NCI-H1436 treated with DMSO at 0.1 percent for 48 hours (cell line): ENCODE data around the gene FCN3.
"Not testable (repeated sequence)": the region's sequence is repeated elsewhere in the genome, so short reads cannot be mapped to it uniquely, and the experiment has no call there.

Experiments used
- DNase-seq: peaks from one replicate; lab custom pipeline; 2025; lab: John Stamatoyannopoulos, UW

Gene FCN3

DNA sequence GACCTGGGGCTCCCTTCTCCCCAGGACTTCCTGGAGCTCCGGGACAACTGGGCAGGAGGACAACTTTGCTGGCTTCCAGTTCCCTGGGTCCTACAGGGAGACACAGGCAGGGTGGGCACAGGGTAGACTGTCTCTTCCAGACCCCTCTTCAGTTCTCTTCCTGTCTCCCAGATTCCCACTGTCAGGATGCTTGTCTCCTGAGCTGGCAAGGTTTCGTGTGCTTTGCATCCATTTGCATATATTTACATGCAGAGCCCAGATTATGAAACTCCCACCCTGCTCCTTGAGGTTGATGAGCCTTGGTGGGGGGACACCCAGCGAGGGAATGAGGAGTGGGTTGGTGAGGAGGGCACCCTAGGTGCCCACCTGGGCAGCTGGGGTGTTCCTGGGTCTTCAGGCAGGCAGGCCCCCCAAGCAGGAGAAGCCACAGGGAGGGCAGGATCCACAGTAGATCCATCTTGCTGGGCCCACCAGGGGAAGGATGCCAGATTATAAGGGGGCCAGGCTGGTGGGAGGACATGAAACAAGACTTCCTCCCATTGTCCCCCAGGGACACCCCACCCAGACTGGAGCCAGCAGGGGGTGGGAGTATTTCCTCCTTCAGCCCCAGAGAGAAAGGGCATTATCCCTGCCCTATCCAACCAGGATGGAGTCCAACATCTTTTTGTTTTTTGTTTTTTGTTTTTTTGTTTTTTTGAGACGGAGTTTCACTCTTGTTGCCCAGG lies at the start of gene FCN3:
Gene FCN3, minus strand, starts transcription at position 463 of the 725 bp plus-strand sequence. Its CDS starts 6 bp downstream, at position 457.
- no peak for DNase-seq

DNA sequence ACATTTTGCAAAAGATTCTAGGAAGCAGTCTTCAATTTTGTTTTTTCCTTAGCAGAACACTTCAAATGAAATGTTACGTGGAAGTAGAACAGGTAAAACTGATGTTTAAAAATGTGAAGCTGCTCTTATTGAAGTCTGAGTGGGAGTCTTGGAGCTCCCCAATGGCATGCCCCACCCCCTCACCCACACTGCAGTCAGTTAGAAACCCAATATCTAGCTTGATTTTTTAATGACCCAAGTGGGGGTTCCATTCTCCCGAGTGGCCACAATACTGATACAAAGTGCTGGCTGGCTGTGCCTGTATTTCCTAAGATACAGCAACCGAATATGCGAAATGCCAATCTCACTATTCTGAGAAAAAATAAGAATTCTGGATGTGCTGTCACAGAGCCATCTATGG lies 49.1 kb upstream of the FCN3 start:
- no peak for DNase-seq

DNA sequence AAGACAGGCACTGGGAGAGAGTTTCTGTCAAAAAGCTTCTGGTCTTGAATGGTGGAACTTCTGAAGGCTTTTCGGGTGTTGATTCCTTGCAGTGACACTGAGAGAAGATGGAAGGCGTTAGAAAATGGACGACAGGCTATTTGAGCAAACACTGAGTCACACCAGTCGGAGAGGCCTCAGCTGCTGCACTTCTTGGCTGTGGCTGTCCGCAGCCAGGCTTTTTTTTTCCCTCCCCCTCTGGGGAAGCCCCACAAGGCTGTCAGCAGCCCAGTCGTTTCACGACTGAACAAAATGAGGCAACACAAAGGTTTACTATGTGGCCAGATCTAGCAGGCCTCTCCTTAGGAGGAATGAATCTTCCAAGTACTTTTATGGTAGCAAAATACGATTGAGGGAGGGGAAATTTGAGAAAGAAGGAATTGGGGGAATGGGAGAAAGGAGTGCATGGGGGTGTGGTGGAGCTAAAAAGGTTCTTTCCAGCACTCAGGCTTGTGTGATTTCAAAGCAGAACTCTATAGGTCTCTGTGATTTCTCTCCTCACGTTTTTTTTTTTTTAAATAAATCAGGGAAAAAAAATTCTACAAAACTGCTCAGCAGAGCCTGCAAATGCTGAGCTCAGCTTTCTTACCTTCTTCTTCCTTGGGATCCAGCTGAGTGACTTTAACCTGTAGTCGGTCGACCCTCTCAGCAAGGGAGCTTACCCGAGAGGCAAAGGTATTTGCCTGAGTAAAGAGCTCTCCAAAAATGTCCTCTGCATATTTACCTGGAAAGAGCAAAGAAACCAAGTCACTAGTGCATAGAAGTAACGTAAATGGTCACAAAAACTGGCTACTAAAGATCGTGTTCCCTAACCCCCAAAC lies 43.9 kb upstream of the FCN3 start:
- DNase-seq, result no peak

DNA sequence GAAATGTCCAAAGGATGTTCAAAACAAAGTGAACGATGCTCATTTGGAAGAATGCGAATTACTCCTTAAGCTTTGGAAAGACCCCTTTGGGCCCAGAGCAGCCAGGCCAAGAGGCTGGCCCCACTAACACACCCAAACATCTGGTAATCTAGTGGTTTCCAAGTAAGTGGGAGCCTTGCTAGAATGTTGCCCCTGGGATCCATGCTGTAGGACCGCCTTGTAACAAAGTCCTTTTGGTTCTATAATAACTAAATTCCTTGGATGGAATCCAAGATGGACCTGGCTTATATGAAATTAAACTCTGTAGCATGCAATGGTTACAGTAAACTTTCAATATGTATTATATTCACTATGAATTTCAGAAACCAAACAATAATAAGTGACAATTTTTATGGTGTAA lies 43.1 kb upstream of the FCN3 start:
- DNase-seq, result no peak

DNA sequence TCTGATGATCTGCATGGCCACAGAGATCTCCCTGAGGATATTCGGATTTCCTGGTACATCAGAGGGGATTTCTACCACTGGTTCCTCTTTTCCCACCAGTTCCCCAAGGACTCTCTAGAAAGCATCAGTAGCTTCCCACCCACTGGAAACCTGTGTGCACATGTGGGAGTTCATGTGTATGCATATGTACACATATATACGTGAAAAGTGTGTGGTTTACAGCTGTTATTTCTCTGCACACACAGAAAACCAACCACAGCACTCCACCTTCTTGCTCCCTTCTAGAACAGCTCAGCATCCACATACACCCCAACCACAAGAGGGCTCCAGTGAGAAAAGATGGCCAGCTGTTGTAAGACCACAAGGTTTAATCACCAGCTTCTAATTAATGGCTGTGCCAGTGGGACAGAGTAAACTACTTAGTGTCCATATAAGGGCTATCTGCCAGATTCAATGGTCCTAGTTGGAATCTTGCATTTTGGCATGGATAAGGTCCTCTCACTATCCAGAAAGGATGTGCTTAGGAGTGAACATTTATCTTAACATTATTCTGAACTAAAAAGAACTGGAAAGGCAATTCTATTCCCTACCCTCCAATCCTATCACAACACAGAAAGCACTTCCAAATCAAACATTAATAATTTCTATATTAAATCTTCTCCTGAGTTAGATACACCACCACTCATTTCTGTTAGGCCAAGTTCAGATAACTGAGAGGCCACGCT lies 41.9 kb upstream of the FCN3 start:
- DNase-seq, result no peak

DNA sequence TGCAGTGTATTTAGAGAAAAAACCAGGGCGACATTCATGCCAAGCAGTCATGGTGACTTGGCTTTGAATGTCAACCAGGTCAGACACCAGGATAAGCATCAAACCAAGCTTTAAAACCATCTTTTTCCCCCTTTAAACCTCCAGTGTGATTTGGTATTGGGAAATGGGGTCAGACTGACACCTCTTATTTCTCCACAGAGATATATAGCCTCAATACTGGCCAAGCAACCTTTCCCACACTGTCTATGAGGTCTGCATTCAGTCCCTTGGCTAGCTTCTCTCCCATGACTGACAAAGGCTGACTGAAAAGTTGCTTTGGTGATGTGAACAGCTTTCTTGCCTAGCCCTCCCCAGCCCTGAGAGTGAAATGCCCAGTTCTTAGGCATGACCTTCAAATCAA lies 39.5 kb upstream of the FCN3 start:
- no peak for DNase-seq

DNA sequence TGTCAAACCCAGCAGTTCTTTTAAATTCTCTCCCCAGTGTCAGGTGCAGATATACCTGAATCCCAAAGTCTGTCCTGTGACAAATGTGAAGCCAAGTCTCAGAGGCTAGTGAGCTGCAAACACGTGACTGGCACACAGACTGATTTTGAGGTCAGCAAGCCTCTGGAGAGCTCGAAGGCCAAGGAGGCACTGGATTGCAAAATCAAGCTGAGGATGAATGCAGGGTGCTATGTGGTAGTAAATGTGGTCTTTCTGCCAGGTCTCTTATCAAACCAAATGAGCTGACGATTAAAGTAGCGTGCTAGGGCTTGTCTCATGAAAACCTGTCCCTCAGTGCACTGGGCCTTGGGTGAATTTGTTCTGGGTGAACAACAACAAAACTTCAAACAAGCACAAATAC lies 38.4 kb upstream of the FCN3 start:
- no peak for DNase-seq

DNA sequence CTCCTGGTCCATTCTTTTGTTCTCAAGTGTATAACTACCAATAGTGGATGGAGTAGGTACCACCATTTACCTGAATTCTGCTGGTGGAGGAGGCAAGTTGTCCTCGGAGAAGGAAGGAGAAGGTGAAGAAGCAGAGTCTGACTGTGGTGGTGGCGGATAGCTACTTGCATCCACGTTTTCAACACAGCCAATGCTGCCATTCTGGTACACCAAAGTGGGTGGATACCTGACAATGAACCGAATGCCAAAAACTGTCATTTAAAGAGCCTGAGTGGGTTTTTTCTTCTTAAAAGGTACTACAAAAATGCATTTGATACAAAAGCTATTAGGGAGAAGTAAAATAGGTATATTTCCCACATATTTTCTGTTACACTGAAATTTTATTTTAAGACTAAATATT lies 37.9 kb upstream of the FCN3 start:
- DNase-seq, result no peak

DNA sequence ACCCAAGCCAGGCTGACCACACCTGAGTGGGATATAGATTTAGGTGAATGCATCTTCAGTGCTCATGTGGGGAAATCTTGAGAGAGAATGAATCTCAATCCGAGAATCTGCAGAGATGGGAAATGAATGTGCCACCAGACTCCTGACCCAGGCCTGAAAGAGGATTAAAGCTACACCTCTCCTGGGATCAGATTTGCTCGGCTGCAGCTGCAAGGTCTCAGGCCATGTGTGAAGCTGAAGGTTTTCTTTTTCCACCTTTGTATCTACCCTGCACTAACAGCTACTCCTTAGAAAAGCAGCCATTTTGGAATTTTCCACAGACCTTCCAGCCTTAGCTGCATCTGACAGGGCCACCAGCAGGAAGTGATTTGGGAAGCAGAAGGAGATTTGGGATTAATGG lies 36.1 kb upstream of the FCN3 start:
- DNase-seq, result no peak

DNA sequence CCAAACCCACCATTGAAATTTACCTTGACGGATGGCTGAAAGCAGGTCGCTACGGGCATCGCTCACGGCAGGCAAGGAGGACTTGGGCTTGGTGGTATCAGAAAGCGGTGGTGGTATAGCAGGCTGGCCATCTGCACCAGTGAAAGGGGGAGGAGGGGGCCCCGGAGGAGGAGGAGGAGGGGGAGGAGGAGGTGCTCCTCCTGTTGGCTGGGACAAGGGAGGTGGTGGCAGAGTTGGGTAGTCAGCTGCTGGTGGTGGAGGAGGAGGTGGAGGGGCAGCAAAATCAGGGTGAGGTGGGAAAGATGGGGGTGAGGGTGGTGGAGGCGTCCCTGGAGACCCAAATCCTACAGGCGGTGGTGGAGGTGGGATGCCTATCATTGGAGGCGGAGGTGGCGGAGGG lies 35.0 kb upstream of the FCN3 start:
- no peak for DNase-seq

DNA sequence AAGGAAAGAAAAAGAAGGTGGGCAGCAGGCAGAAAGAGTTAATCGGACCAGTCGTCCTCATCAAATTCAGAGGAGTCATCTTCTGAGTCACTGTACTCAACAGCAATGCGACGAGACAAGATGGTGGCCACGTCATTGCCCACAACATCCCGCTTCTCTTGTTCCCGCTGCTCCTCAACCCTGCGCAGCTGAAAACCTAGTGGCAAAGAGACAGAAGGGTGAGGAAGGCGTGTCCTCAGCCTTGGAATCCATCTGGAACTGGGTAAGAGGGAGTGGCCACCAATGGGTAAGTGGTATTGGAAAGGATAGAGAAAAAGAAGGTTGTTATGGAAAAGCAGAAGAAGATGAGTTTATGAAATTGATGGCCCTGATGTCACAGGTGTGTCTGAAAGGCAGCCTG lies 33.5 kb upstream of the FCN3 start:
- DNase-seq, result no peak

DNA sequence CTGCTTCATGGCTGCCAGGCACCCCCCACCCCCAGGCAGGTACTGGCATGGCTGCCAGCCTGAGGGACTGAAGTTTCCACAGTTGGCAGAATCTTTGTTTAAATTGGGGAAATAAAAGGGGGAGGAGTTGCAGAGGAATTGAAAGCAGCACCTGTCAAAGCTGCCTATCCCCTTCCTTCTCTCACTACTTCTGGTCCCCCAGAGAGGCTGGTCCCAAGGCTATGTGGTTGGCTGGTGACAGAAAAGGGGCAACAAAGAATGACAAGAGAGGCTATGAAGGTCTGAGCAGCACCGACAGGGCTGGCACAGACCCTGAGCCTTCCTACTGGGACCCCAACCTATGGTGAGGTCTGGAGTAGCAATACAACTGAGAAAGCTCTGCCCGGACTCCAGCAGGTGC lies 32.2 kb upstream of the FCN3 start:
- DNase-seq, result not testable (repeated sequence)

DNA sequence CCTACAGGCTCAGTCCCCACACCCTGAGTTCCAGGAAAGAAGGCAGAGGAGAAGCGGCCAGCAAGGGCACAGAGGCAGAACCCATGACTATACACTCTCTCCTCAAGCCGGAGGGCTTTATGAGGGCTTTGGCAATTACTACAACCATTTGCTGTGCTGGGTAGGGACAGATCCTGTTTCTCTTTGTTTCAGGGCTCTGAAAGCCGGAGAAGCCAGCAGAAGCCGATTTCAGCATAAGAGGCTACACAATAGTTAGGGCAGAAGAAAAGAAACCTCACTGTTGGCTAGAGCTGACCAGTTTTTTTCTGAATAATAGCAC lies 31.7 kb upstream of the FCN3 start:
- no peak for DNase-seq

DNA sequence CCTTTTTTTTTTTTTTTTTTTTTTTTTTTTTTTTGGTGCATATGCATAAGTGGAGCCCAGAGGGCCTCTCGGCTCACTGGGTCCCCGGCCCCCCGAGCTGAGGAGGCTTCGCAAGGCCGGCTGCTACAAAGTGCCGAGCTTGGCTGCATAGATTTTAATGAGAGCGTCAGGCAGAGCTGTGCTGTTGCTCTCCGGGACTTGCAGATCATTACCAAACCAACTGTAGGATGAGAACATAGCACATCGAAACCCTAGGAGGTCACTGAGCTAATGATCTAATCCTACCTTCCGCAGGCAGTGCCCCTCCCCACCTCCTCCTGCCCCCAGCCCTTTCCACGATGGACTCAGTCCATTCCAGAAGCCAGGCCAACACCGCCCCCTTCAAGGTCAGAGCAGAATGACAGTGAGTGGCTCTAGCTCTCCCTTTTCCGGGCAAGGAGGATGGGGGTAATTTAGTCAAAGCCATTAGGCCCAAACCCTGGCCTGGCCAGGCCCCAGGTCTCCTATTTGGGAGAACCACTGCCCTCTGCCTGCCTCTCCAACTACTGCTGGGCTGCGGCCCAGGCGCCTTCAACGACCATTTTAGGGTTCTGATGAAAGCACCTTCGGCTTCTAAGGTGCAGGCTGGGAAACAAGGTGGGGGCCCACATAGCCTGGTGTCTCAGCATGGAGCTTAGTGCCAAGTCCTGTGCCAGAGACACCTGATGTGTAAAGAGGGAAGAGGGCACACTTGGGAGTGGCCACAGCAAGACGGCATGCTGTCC lies 31.2 kb upstream of the FCN3 start:
- DNase-seq, result not testable (repeated sequence)

DNA sequence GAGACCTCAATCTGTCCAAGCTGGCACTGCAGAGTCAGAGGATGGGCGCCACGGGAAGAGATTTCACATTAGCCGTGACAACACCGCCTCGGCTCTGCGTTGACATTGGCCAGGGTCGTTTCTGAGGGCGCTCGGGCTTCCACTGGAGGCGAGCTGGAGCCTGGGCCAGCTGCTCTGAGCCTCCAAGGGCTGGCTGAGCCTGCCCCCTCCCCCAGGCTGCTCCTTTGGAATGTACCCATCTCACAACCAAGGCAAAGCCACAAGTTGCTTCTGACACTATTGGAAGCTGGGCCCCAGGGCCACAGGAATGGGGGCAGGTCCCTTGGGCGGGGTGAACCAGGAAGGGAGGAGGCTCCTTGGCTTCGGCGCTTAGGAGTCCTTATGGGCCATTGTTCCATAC lies 30.4 kb upstream of the FCN3 start:
- no peak for DNase-seq

DNA sequence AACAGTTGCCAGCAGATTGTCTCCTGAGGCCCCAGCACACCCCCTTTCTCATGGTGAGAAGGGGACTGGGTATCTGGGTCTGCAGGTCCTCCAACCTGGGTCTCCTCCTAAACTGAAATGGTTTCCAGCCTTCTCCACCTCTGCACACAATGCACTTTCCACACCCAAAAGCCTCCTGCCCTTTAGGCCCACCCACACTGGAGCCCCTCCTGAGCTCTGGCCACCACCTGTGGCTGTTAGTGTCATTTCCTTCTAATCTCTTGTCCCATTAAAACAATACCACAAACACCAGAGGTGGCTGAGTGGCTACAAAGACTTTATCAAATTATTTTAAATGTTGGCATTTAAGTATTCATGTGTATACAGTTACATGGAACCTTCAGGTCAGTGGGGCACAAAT lies 29.3 kb upstream of the FCN3 start:
- no peak for DNase-seq

DNA sequence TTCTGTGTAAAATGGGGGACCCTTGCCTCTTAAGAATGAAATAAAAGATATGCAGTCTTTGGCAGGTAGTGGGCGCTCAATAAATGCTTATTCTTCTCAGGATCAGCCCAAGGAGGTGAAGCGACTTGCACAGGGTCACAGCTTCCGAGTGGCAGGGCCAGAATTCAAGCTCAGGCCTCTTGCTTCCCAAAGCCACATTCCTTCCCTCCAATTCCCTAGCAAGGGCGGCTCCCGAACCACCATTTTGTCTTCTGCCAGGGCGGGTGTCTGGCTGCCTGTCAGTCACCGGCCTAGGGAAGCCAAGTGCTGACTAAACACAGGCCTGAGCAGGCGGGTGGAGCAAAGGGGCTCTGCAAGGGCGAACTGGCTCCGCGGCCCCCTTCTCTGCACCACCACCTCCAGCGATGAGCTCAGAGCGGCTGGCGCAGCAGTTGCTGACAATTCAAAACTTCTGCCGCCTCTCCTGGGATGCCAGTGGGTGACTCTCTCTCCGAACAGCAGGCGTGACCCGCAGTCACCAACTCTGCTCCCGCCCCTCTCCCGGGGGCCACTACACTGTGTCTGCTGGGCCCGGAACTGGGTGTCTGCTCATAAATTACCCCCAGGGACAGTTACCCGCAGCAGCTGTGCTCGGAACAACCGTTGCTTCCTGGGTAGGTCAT lies 28.6 kb upstream of the FCN3 start:
- no peak for DNase-seq

DNA sequence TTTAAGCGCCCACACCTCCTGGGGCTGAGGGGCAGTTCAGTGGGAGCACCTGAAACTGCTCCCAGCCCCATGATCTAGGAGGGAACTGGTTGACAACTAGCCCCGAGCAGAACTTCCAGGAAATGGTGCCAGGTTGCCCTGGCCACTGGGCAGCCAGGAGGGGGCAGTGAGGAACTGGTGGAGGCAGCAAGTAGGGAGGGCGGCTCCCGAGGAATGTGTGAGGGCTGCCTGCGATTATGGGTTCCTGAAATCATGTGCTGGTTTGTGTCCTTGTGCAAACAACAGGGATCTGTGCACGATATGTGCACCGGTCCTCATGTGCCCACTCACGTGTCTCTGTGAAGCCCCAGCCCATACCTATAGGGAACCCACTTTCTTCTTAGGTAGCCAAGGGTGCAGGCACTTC lies 27.7 kb upstream of the FCN3 start:
- DNase-seq, result no peak

DNA sequence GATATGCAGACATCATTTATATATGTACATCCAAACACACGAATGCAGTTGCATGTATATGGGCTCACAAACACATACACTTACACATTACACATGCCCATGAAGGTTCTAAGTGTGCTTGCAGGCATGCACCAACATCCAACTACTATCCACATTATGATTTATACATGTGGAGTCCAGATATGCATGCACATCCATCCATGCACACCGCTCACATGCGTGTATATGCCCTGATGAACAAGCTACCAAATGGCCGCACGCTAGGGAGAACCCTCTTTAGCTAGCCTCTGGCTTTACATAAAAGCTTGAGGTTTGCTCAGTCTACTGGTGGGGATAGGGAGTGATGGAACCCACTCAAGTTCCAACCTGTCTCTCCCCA lies 26.3 kb upstream of the FCN3 start:
- no peak for DNase-seq

DNA sequence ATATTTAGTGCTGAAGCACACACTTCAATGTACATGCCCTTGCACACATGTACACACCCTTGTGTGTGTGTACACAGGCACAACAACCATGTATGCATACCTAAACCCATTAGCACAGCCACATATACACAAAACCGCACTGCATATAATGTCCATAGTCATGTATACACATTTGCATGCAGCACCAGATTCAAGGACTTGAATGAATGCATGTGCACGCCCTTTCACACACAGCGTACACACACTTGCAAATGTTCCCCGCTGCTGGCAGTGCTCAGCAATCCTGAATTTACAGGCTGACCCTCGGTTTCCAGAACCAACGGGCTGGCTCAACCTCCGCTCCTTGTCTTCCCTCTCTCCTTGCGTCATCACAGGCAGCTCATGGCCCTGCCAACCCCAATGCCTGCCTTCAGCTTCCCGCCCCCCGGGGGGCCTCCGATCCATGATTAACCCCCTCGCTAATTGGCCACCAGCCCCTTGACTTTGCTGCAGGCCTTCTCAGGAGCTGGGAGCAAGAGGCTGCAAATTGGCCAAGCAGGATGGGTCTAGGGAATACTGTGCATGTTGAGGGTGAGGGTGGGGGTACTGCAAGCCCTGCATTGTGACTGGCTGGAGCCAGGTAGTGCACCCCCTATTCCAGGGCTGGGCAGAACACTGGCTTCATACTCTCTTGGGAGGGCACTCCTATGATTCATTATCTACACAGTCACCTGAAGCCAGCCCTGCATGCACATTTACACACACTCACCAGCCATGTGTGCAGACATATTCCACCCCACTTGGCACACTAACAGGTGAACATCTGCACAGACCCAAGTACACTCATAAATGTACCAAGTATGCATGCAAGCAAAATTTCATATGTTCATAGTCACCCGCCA lies 25.7 kb upstream of the FCN3 start:
- DNase-seq, result no peak
